HEK293 (cell line): Measurements from ENCODE around the gene HOXD11.

ENCODE experiments used
- FEZF1 ChIP-seq: fragments of 450-650 bp; formaldehyde crosslinking; IDR thresholded peaks from 2 replicates; pipeline ENCODE4 v1.5.1; 2016; ENCODE audit warnings: missing biosample characterization, missing genetic modification characterization
- GLIS2 ChIP-seq: fragments of 450-650 bp; formaldehyde crosslinking; IDR thresholded peaks from 2 replicates; pipeline ENCODE4 v1.5.1; 2016; ENCODE audit warnings: missing biosample characterization, missing genetic modification characterization
- MYNN ChIP-seq: fragments of 450-650 bp; formaldehyde crosslinking; IDR thresholded peaks from 2 replicates; pipeline ENCODE4 v1.5.1; 2016; ENCODE audit warnings: missing biosample characterization, missing genetic modification characterization, borderline replicate concordance
- PRDM10 ChIP-seq: fragments of 450-650 bp; formaldehyde crosslinking; IDR thresholded peaks from 2 replicates; pipeline ENCODE4 v1.5.1; 2016; ENCODE audit warnings: missing biosample characterization, missing genetic modification characterization
- PRDM4 ChIP-seq: fragments of 450-650 bp; formaldehyde crosslinking; IDR thresholded peaks from 2 replicates; pipeline ENCODE4 v1.5.1; 2017; ENCODE audit warnings: missing biosample characterization, missing genetic modification characterization
- REPIN1 ChIP-seq: fragments of 450-650 bp; formaldehyde crosslinking; IDR thresholded peaks from 2 replicates; pipeline ENCODE4 v1.5.1; 2017; ENCODE audit warnings: missing biosample characterization, missing genetic modification characterization, low read depth
- SCRT1 ChIP-seq: fragments of 450-650 bp; formaldehyde crosslinking; IDR thresholded peaks from 2 replicates; pipeline ENCODE4 v1.5.1; 2016; ENCODE audit warnings: missing biosample characterization, missing genetic modification characterization, borderline replicate concordance
- SP2 ChIP-seq: fragments of 450-650 bp; formaldehyde crosslinking; IDR thresholded peaks from 2 replicates; pipeline ENCODE4 v1.5.1; 2016; ENCODE audit warnings: missing biosample characterization, missing genetic modification characterization
- SP3 ChIP-seq: fragments of 450-650 bp; formaldehyde crosslinking; IDR thresholded peaks from 2 replicates; pipeline ENCODE4 v1.5.1; 2016; ENCODE audit warnings: missing biosample characterization, missing genetic modification characterization
- TRIM28 ChIP-seq: IDR thresholded peaks from 2 replicates; pipeline ENCODE4 v1.6.1; 2011; ENCODE audit warnings: low read length, control low read depth, borderline replicate concordance
- WT1 ChIP-seq: fragments of 450-650 bp; formaldehyde crosslinking; IDR thresholded peaks from 2 replicates; pipeline ENCODE4 v1.5.1; 2016; ENCODE audit warnings: missing biosample characterization, missing genetic modification characterization
- ZBTB10 ChIP-seq: fragments of 450-650 bp; formaldehyde crosslinking; IDR thresholded peaks from 2 replicates; pipeline ENCODE4 v1.5.1; 2016; ENCODE audit warnings: missing biosample characterization, missing genetic modification characterization
- ZBTB20 ChIP-seq: fragments of 450-650 bp; formaldehyde crosslinking; IDR thresholded peaks from 2 replicates; pipeline ENCODE4 v1.5.1; 2016; ENCODE audit warnings: missing biosample characterization, missing genetic modification characterization
- ZBTB7A ChIP-seq: fragments of 450-650 bp; formaldehyde crosslinking; IDR thresholded peaks from 2 replicates; pipeline ENCODE4 v1.5.1; 2016; ENCODE audit warnings: low read depth, missing biosample characterization, missing genetic modification characterization
- ZNF146 ChIP-seq: fragments of 450-650 bp; formaldehyde crosslinking; IDR thresholded peaks from 2 replicates; pipeline ENCODE4 v1.5.1; 2016; ENCODE audit warnings: missing biosample characterization, missing genetic modification characterization
- ZNF16 ChIP-seq: fragments of 450-650 bp; formaldehyde crosslinking; IDR thresholded peaks from 2 replicates; pipeline ENCODE4 v1.5.1; 2016; ENCODE audit warnings: low read depth, missing biosample characterization, missing genetic modification characterization
- ZNF19 ChIP-seq: fragments of 450-650 bp; formaldehyde crosslinking; IDR thresholded peaks from 2 replicates; pipeline ENCODE4; 2016; ENCODE audit warnings: missing biosample characterization, missing genetic modification characterization, low read depth
- ZNF311 ChIP-seq: fragments of 450-650 bp; formaldehyde crosslinking; IDR thresholded peaks from 2 replicates; pipeline ENCODE4 v1.5.1; 2017; ENCODE audit warnings: missing biosample characterization, missing genetic modification characterization, borderline replicate concordance
- ZNF354C ChIP-seq: fragments of 450-650 bp; formaldehyde crosslinking; IDR thresholded peaks from 2 replicates; pipeline ENCODE4 v1.5.1; 2016; ENCODE audit warnings: missing biosample characterization, missing genetic modification characterization, low read depth, borderline replicate concordance
- ZNF366 ChIP-seq: fragments of 450-650 bp; formaldehyde crosslinking; conservative IDR thresholded peaks from 2 replicates; pipeline ENCODE4 v1.5.1; 2016; ENCODE audit warnings: missing biosample characterization, missing genetic modification characterization
- ZNF571 ChIP-seq: fragments of 450-650 bp; formaldehyde crosslinking; IDR thresholded peaks from 2 replicates; pipeline ENCODE4 v1.5.0; 2017; ENCODE audit warnings: missing biosample characterization, missing genetic modification characterization
- ZNF624 ChIP-seq: fragments of 450-650 bp; formaldehyde crosslinking; IDR thresholded peaks from 2 replicates; pipeline ENCODE4 v1.5.1; 2017; ENCODE audit warnings: missing biosample characterization, missing genetic modification characterization
- ZNF664 ChIP-seq: fragments of 450-650 bp; formaldehyde crosslinking; IDR thresholded peaks from 2 replicates; pipeline ENCODE4 v1.5.1; 2016; ENCODE audit warnings: missing biosample characterization, missing genetic modification characterization
- ZNF692 ChIP-seq: fragments of 450-650 bp; formaldehyde crosslinking; IDR thresholded peaks from 2 replicates; pipeline ENCODE4 v1.5.1; 2016; ENCODE audit warnings: missing biosample characterization, missing genetic modification characterization
- ZSCAN30 ChIP-seq: fragments of 450-650 bp; IDR thresholded peaks from 2 replicates; pipeline ENCODE4 v1.5.1; 2018; ENCODE audit warnings: missing biosample characterization, mild to moderate bottlenecking, missing genetic modification characterization, moderate library complexity
- TF ChIP-seq, protein P1 (sequence below): fragments of 450-650 bp; formaldehyde crosslinking; IDR thresholded peaks from 2 replicates; pipeline ENCODE4 v1.5.1; 2016; ENCODE audit warnings: missing biosample characterization, missing genetic modification characterization

HOXD11 gene

GRCh38 chr2:176128982-176129796, 22.1 kb downstream of the HOXD11 start, which contains the start of gene HOXD8 (continued):
- TF ChIP-seq WT1 (tag by site-specific recombination) (peak; percentile 57; the same call in 1 of the 2 replicates), GLIS2 (tag by site-specific recombination) (peak; percentile 72), ZNF692 (tag by site-specific recombination) (peak; percentile 100), ZBTB7A (peak; percentile 92; the same call in 1 of the 2 replicates), TRIM28 (no peak), REPIN1 (tag by site-specific recombination) (no peak), ZBTB20 (tag by site-specific recombination) (peak; percentile 80), ZSCAN30 (tag by site-specific recombination) (peak; percentile 90), ZNF354C (tag by site-specific recombination) (no peak), ZNF571 (tag by site-specific recombination) (no peak), ZNF664 (tag by site-specific recombination) (0 out of 2 replicates have a peak, but pooled peaks have one; percentile 29), MYNN (tag by site-specific recombination) (0 out of 2 replicates have a peak, but pooled peaks have one; percentile 24), ZNF311 (tag by site-specific recombination) (no peak), SP2 (tag by site-specific recombination) (peak; percentile 35), ZNF366 (tag by site-specific recombination) (no peak; the same call in 1 of the 2 replicates), PRDM10 (tag by site-specific recombination) (peak; percentile 36; the same call in 1 of the 2 replicates), ZNF146 (tag by site-specific recombination) (peak; percentile 79), SP3 (peak; percentile 45), SCRT1 (tag by site-specific recombination) (no peak), ZNF16 (no peak), FEZF1 (tag by site-specific recombination) (peak; percentile 68), ZBTB10 (tag by site-specific recombination) (peak; percentile 94), PRDM4 (tag by site-specific recombination) (peak; percentile 73), ZNF624 (tag by site-specific recombination) (no peak), ZNF19 (no peak)
- TF ChIP-seq, protein P1, sequence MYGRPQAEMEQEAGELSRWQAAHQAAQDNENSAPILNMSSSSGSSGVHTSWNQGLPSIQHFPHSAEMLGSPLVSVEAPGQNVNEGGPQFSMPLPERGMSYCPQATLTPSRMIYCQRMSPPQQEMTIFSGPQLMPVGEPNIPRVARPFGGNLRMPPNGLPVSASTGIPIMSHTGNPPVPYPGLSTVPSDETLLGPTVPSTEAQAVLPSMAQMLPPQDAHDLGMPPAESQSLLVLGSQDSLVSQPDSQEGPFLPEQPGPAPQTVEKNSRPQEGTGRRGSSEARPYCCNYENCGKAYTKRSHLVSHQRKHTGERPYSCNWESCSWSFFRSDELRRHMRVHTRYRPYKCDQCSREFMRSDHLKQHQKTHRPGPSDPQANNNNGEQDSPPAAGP (tag by site-specific recombination), result peak; percentile 76; the same call in 1 of the 2 replicates
